NCI-H2171 (cell line): ENCODE measurements around the gene LRCH1.

Experiments used
- DNase-seq: peaks from one replicate; lab custom pipeline; 2025; lab: John Stamatoyannopoulos, UW

Gene LRCH1

DNA sequence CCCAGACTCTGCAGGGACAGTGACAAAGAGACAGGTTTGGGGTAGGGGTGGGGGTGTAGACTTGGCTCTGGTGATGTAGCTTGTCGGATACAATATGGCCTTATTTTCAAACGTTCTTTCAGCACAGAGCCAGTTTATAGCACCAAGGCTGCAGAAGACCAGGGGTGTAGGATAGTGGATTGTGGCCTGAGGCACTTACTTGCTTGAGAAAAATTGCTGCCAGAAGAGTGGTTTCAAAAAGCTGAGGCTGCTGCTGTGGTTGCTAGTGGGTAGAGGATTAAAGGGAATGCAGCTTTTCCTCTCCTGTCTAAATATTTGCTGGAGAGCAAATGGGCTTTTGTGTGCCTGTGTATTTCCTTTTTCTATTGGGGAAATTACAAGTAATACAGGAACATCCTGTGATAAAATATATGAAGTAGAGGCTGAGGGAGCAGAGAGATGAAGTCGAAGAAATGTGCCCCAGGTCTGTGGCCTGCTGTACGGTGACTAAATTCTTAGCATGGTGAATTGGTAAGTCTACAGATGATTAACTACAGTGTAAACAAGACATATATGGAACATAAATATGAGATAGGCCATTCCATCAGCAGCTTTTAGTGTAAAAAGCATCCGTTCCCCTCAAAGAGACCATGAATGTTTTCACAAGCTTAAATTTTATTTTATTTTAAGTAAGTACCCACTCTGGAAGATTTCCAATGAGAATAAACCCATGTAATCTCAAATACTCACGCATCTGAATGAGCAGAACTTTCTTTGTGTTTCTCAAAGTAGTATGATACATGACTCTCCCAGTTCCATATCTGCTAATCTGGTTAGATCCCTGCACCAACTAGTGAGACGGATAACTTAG, 112.9 kb downstream of the LRCH1 start:
- DNase-seq = no peak

DNA sequence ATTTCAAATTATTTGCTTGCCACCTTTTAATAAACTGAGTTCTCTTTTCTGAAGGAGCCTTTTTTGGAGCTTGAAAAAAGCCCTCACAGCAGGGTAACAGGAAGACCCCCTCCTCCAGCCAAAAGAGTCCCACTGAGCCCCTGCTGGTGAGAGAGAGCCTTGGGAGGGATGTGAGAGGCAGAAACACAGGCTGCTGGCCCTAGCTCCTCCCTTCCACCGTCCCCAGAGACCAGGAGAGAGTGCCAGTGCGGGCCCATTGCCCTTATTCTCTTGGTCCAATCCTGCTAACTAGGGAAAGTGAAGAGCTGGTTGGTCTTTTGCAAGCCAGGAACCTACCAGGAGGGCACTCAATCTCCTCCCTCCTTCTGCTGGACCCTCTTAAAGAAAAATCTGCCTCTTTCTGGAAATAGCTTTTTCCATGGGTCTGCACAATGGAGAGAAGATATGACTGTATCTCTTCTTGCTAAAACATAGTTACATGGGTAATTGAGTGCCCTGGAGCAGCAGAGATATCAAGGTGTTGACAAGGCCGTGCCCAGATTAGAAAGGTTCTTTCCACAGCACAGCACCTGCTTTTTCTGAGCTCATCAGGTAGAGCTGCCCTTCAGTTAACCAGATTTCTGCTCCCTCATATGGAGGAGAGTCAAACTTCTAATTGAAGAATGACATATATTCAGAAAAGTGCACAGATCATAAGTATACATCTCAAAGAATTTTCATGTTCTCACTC, 113.9 kb downstream of the LRCH1 start:
- no peak for DNase-seq

DNA sequence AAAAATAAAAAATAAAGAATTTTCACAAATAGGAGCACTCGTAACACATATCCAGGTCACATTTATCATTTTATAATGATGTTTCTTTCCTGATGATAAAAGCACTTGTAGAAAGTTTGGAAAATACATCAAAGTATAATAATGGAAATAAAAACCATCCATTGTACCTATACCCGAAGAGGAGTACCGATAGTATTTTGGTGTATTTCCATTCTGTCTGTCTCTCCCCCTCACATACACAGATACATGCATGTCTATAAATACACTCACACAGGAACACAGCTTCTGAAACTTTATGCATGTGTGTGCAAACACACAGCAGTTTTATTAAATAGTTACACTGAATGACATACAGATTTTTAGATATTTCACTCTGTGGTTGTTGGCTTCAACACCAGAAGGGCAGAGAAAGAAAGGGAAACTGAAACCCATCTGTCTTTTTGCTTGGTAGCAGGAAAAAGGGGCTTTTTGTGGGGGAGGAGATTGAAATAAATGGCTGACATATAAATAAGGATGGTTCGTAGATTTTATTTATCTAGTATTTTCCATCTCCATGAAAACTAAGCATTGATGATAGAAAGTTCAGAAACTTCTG, 114.8 kb downstream of the LRCH1 start:
- no peak for DNase-seq

DNA sequence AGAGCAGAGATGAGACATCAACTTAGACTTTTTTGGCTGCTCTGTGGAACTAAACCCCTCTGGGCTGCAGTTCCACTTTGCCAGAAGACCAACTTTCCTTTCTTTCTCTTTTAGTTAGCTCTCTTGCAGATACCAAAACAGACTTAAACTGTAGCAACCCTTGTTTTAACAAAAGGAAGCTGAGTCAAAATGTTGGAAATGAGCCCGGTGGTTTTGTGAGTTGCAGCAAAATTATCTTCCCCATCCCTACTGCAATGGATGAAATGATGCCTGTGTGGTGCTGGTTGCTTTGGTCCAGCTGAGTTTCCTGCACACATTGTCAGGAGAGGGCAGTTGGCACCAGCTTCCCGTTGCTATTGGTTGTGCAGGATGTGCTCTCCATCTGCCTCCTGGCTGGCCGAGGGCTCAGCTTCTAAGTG, 115.3 kb downstream of the LRCH1 start:
- no peak for DNase-seq

DNA sequence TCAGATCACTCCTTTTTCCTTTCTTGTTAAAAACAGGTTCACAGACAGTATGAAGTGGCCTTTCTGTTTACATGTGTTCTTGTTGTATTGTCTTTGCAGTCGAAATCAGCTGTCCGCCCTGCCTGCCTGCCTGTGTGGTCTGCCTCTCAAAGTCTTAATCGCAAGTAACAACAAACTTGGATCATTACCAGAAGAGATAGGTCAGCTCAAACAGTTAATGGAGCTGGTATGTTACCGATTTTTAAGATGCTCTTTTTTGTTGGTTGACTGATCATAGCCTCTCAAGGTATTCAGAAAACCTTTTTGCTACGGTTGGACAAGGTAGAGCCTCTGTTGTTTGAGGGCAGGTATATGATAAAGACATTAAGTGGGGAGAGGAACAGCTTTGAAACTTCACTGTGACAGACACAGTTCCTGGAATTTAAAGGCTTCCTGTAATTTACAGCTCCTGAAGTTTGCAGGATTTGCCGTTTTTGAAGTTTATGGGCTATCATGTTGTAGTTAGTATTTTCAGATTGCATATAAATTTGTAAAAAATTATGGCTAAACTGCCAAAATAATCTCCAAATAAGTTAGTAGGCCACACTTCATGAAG, 116.1 kb downstream of the LRCH1 start:
- no peak for DNase-seq

DNA sequence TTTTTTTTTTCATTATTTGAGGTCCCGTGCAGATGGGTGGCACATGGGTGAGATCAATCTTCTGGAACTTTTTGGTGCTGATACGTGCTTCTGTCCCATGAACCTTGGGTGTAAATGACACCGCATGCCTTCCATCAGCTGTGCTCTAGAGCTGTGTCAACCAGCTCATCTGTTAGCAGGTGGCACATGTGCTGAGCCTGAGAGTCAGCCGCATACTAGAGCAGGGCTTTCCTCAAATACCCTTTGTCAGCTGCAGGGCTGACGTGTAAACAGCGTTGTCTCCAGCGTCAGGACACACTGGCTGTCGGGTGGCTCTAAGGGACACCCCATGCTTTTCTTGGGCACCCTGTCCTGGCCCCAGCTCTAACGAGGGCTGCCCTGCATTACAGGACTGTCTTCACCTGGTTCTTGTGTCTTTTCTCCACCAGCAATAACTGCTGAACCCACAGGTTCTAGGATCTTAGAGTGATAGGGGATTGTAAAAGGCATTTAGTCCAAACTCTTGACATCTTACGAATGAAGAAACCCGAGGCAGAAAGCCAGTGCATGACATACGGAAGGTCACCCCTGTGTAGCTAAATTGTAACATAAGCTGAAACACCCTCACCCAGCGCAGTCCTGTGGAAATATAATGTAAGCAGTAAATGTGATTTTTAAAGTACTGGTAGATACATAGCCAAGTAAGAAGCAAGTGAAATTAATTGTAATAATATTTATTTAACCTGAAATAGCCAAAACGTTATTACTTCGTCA, 119.5 kb downstream of the LRCH1 start:
- DNase-seq = no peak

DNA sequence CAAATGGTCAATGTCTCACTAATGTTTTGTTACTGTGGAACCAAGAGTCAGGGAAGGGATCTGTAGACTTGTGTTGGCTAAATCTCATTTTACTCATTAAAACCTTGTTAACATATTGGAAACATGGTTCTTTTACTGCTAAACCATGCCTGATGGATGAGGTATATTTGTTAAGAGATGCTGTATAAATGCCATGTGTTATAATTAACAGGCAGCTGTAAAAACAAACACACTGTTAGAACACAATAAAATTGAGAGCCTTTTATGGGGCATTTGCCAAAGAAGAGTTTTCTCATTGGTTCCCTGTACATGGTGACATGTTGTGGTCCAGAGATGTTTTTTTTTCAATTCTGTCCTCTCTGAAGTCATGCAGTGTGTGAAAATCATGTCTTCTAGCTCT, 122.0 kb downstream of the LRCH1 start:
- no peak for DNase-seq

DNA sequence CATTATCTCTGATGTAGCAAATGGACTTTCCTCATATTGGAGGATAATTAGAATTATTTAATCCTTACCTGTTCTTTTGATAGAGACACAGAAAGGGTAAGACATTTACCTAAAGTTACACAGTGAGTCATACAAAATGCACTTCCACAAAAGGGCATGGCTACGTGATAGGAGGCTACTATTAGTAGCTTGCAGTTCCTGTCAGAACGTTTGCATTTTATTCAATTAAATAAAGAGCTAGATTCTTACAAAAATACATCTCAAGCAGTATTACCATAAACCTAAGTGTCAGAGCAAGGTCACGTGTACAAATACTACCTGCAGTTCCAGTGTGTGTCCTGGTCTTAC, 123.4 kb downstream of the LRCH1 start:
- DNase-seq = no peak

DNA sequence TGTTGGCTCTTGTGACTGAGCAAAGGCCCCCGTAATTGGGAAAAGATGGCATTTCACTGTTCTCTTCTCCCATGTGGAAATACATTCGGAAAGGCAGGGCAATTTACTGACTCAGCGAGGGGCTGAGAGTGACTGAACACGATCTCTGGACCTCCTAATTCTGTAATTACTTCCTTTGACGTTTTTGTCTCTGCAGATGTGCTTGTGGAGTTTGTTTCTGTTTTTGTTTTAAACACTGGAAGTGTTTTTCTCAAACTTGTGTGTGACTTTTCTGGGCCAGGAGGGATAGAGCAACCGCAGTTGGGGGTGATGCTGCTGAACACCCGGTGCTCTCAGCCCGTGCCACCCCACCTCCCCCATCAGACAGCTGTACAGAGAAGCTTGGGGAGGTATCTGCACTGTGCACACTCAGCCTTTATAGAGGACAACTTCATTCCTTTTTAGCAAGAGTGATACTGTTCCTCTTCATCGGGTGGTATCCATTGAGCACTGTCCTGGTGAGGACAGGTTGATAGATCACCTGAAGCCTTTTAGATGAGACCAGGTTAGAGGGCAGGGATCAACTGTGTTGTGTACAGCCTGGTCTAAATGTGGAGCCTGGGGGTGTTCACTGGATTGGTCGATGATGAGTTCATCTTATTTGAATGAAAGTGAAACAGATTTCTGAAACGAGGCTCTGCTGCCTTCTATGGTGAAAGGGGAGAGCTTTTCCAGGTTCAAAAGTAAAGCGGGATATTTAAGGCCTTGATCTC, 126.6 kb downstream of the LRCH1 start:
- DNase-seq = no peak

DNA sequence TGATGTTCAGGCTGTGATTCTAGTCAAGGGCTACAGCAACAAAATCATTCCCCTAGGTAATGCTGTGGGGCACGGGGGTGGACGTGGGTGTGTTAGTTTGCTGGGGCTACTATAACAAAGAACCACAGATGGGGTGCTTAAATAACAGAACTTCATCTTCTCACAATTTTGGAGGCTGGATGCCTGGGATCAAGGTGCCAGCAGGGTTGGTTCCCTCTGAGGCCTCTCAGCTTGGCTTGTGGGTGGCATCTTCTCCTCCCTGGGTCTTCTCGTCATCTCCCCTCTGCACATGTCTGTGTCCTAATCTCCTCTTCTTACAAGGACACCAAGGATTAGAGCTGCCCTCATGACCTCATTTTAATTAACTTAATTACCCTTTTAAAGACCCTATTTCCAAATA, 129.0 kb downstream of the LRCH1 start:
- no peak for DNase-seq

DNA sequence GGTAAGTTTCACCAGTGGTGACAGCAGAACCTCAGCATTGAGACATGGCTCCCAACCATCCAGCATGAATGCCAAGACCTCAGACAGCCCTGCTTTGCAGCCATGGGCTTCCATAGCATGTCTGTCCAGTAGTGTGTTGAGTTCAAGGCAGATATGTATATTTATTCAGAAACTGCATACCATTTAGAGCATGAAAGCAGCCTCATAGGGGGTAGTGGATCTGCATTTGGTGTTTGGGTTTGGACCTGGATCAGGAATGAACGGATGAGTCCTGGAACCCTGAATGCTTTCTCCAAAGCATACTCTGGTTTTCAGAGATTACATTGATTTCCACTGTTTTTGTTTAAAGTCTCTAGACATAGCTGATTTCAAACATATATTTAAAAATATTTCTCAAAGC, 129.7 kb downstream of the LRCH1 start:
- DNase-seq = no peak

DNA sequence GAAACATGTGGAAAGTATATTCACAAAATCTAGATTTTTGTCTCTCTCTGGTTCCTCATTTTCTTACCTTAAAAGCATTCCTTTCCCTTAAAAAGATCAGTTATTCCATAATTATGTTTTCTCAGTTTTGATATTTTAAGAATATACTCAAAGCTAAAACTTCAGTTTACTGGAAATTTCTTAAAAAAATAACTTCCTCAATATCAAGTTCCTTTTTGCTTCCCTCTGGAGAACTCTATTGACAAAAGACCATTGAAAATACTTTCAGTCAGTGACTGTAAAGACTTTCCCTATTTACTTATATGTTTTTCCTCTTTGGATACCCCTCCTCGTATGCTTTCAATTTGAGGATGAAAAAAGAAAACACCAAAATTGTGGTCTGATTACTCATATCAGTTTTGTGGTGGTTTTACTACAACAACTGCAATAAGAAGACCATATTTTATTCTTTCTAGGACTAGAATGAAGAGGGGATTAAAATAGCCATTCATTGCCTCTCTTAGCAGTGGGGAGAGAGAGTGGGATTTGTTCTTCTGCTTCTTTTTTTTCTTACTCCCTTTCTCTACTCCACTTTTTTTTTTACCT, 130.8 kb downstream of the LRCH1 start:
- no peak for DNase-seq

DNA sequence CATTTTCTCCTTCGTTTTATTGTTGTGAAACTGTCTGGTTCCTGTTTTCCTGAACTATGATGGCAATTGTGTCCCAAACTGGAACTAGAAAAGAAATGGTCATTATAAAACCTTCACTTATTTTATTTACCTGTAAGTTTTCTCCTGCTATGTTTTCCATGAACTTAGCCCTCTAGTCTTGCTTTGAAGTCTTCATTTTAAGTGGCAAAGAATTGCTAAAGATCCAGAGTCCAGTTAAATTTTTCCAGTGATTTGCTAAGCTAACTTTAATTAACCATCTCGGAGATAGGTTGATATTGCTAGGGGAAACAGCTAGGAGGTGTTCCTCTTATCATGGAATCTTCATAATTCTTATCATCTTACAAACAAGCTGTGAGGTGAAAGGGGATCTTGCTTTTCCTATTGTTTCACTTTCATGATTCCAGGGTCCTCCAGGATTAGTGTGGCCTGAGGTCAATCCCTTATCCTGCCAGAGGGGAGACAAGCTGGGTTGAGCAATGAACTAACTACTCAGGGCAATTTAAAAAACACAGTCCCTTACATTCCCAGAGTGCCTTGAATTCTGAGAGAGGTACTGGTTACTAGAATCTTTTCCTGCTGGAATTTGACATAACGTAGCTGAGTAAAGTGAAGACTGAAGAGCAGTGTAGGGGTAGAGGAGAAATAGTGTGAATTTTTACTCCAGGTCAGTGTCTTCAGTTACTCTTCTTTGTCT, 131.5 kb downstream of the LRCH1 start:
- no peak for DNase-seq

DNA sequence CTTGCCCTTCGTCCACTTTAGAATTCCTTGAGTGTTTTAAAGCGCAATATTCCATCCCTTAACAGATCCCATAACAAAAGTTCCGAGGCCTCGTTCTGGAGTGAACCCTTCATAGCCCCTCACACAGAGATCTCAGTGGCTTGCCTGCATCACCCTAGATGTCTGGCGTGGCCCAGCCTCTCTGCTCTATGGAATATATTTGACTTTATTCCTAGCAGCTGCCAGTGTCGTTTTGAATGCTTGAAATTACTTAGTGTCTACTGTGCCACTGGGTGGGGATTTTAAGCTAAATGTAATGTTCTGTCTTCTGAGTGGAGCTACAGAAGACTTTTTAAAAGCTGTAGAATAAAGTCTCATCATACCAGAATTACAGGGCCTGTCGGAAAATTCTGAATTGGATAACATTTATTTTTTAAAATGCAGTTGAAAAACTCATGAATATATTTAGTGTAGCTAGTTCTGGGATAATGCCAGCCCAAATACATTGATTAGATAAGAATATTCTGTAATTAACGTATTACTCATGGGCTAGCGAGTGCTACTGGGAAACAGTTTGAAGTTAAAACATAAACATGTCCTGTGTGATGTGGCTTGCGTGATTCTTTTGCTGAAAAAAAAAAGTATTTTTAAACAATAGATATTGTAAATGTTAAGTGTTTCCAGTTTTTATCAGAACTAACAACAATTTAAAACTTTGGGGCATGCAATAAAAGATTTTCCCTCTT, 132.2 kb downstream of the LRCH1 start:
- DNase-seq = no peak

DNA sequence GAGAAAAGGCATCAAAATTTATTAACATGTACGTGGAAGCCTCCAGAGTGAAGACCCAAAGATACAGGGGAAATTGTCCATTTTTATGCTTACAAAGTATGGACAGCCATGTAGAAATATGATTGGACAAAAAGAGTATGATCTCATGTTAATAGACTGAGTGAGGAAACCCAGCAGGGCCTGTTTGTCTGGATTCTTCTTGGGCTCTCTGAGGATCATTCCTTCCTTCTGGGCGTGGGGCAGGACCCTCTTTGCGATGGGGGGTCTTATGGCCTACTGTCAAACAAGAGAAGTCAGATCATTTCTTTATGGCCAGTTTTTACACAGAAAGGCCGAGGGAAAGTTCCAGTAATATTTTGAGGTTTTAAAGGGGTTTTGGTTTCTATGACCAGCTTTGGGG, 133.2 kb downstream of the LRCH1 start:
- no peak for DNase-seq

DNA sequence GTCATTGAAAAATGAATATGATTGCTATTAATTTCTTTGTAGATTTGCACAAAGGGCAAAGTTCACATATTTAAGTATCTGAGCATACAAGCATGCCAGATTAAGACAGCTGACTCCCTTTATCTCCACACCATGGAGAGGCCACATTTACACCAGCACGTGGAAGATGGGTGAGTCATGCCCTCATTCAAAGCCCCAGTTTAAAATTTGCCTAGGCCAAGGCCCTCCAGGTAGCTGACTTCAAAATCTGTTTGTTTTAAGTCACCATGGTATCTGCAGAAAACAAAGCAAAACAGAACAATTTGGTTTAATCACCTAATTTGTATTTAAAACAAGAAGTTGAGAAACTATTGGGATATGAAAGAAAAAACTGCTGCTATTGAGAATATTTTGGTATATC, 134.8 kb downstream of the LRCH1 start:
- DNase-seq = no peak

DNA sequence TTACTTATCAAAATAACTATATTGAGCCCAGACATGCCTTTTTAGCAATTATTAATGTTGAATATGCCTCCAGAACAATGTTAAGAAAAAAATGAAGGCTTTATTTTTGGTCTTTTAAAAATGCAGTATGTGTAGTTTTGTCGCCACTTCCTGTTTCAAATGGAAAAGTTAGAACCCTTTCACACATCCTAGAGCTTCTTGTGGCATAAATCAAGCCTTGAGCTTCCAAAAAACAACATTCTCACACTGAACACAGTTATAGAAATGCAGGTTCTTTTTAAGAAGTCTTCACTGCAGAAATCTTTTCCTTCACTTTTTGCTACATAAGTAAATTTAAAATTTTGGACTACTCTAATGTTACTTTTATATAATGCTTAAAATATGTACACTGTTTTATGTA, 135.3 kb downstream of the LRCH1 start:
- DNase-seq = no peak

DNA sequence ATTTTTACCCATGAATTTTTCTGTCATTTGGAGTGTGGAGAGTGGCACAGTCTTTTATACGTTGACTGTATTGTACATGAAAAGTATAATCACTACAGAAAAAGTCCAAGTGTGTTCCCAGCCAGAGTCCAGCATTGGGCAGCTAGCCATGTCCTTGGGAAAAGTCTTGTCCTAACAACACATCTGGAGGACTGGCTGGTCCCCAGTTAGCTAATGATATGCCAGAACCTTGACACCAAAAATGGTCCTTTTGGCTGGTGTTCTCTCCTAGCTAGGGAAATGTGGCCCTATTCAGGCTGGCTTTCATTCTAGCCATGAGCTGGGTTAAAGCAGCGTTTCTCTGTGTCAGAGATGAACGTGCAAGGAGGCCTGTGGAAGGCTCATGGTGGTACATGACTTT, 145.0 kb downstream of the LRCH1 start:
- DNase-seq = no peak

DNA sequence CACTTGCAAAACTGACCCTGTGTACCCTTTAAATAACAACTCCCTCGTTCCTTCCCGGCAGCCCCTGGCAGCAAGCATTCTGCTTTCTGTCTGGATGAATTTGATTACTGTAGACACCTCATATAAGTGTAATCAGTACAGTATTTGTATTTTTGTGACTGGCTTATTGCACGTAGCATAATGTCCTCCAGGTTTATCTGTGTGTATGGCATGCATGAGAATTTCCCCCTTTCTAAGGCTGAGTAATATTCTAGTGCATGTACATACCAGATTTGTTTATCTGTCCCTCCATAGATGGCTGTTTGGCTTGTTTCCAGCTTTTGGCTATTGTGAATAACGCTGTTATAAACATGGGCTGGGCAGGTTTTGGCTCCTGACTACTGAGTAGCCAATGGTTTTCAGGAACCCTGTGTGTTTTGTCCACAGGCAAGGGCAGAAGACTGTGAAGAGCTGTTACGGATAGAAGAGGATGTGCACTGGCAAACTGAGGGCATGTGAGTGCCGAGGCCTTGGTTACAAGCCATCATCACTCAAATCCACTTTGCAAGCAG, 146.0 kb downstream of the LRCH1 start:
- no peak for DNase-seq
